GM18858 (cell line): Measurements from ENCODE around the gene STK25.

Experiments used
- ATAC-seq: cut with Tn5 transposase; IDR thresholded peaks from one replicate; pipeline ENCODE4 v1.9.1; 2021; ENCODE audit not compliant: unreplicated experiment

STK25 gene

GRCh38 chr2:241495172-241496002, 13.0 kb downstream of the STK25 start:
- ATAC-seq = no peak

- no peak for ATAC-seq
These were observed 14.0 kb downstream of the STK25 start for GRCh38 chr2:241494311-241494908.

- ATAC-seq = no peak
These were observed 15.3 kb downstream of the STK25 start for GRCh38 chr2:241493092-241493491.

DNA sequence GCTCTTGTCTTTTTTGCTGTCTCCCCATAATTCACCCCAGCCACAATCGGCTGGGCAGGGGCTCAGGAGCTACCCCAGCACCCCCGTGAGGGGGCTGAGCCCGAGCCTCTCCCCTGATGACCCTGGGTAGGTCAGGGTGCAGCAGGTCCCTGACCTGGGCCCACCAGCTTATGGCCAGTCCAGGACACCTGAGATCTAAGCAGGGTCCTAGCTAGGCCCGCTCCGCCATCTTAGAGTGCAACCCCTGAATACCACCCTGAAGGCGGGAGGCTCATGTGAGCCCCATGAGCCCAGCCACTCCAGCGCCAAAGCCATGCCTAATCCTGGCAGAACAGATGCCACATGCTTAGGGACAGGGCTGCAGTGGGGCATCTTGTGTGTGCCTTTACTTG, 16.2 kb downstream of the STK25 start:
- ATAC-seq = no peak

DNA sequence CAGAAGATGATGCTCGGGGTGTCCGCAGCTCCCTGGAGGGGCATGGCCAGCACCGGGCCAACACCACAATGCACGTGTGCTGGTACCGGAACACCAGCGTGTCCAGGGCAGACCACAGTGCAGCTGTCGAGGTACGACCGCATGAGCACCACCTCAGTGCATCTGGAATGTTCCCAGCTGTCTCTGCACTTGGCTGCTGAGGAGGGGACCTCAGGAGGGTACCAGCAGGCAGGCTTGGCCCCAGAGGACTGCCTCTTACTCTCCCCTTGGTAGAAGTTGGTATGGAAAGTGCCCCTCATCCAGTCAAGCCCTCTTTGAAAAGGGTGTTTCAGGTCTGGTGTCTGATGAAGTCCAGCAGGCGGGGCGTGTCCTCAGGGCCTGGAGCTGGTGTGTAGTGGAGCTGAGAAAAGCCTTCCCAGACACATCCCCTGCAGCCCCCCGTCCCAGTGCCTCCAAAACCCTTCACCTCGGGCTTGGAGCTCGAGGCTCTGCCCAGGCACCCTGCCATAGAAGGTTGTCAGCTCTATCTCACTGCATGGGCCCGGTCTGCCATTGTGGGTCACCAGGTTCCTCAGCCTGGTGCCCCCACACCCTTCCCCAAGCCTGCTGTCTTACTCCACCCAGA, 16.7 kb downstream of the STK25 start:
- ATAC-seq = no peak

GRCh38 chr2:241490825-241491506, 17.4 kb downstream of the STK25 start:
- no peak for ATAC-seq

GRCh38 chr2:241489733-241490680, 18.4 kb downstream of the STK25 start:
- ATAC-seq = no peak

GRCh38 chr2:241489088-241489487, 19.3 kb downstream of the STK25 start:
- ATAC-seq = no peak

GRCh38 chr2:241485172-241485911, 23.0 kb downstream of the STK25 start:
- ATAC-seq = no peak

DNA sequence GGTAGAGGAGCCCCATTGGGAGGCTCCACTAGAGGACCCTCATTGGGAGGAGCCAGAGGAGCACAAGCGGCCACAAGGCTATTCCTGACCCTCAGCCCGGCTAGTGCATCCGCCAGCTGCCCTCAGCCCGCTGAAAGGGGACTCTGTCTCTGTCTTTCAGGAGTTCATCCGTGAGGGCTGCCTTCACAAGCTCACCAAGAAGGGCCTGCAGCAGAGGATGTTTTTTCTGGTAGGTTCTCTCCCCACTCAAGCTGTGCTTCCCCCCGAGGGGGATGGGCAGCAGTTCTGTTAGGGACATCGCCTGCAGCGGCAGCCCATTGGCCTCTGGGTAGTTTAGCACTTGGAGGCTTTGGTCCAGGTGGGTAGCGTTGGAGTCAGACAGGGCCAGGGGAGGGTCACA, 25.1 kb downstream of the STK25 start:
- no peak for ATAC-seq

DNA sequence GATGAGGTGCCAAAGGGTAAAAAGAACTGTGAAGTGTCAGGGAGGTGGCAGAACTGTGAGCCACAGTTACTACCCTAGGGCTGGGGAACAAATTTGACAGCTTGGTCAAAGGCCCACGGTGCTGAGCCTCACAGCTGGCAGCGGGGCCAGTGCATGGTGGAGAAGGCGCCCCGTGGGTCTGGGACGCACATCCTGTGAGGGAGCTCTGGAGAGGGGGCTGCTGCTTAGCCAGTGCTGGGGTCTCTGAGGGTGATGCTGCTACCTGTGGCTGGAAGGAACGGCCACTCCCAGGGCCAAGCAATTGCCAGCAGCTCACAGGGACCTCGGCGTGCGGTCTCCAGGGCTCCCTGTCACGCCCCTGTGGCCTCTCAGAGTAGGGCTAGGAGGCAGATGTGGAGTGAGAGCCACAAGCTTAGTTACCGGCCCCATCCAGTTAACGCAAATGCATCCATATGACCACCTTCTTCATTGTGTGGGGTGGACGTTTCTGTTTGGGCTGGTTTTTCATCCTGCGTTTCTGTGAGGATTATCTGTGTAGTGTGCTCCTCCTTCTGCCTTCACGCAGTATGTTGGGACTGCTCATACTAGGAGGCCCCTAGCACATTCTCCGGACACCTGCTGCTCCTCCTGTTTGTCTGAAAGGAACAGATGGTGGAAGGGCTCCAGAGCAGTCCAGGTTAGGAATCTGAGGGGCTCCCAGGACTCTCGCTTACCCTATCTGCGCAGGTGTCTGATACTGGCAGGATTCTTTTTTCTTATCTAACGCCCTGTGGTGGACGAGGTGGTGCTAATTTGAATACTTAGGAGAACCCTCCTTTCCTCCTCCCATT, 26.0 kb downstream of the STK25 start:
- ATAC-seq = no peak

GRCh38 chr2:241481687-241482086, 26.7 kb downstream of the STK25 start:
- no peak for ATAC-seq

DNA sequence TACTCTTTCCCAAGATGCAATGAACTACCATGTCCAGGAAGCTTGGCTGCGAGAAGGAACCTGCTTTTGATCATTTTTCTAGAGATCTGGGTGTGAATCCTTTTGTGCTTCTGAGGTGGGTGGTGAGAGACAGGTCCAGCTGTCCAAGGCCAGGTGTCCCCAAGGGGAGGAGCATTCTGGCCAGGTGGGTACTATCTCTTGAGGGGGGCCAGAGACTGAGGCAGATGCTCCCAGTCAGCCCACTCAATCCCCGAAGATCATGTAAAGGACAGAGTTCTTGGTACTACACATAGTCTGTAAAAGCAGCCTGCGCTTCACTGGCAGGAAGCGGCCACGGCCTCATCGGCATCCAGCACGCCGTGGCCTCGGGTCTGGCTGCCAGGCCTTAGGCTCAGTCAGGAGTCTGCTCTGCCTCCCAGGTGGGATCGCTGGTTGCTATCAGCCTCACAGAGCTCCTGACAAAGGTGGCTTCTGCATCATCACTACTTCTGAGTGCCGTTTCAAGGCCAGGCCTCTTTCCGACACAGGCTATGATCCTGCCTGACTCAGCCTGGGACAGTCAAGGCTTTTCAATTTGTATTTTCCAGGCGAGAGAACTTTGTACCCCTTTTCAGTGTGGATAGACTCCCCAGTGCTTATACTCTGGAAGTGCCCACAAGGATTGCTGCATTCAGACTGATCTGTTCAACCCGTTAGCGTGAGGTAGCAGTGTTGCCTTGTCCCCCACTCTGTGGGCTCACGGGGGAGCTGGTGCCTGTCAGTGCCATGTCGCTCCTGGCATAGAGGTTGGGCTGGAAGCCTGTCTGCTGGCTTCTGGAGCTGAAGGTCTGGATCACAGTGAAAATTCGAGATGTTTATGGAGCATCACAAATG, 29.1 kb downstream of the STK25 start:
- ATAC-seq = no peak

DNA sequence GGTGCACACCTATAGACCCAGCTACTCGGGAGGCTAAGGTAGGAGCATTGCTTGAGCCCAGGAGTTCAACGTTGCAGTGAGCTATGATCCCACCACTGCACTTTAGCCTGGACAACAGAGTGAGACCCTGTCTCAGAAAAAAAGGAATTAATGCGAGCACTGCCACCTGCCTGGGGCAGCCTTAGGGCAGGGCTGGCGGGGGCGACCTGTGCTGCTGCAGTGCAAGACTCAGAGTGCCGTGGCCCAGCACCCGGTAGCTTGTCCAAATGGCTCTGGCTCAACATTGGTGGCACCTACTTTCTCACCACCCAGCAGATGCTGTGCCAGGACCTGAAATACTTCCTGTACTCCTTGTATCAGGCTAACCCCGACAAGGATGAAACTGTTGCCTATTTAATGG, 30.2 kb downstream of the STK25 start:
- ATAC-seq = no peak

DNA sequence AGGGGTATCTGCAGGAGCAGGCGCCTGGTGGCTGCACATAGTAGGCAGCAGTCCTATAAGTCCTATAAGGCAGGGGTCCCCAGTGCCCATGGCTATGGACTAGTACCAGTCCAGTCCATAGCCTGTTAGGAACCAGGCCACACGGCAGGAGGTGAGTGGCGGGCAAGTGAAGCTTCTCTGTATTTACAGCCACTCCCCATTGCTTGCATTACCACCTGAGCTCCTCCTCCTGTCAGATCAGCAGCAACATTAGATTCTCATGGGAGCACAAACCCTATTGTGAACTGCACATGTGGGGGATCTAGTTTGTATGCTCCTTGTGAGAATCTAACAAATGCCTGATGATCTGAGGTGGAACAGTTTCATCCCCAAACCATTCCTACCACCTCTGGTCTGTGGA, 33.1 kb downstream of the STK25 start:
- ATAC-seq = no peak

- no peak for ATAC-seq
These were observed 35.0 kb downstream of the STK25 start for GRCh38 chr2:241473399-241473798.

GRCh38 chr2:241469746-241470145, 38.6 kb downstream of the STK25 start:
- ATAC-seq = no peak

DNA sequence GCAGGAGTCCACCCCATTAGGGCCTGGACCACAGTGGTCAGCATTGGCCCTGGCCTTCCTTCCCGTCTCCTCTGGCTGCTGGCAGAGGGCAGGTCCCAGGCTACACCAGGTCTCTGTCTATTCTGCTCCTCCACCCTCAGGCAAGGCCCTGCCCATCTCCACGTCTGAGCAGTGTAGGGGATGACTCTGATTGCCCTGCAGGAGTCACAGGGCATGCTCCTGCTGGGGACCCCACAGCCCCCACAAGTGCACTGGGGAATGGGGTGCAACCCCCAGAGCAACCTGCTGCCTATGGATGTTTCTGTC, 40.0 kb downstream of the STK25 start:
- ATAC-seq = no peak
